Osteocyte (in vitro differentiated cells): ENCODE measurements around the gene CEP55. TPM values are rescaled to one million over a fixed set of nuclear protein-coding genes. Genes with fewer than 3 reads are reported as not detected.
"Not testable (repeated sequence)": the region's sequence is repeated elsewhere in the genome, so short reads cannot be mapped to it uniquely, and the experiment has no call there.

Experiments
- DNase-seq: peaks from one replicate; pipeline ENCODE4 v3.0.0; 2021; ENCODE audit warnings: mixed read lengths; ENCODE audit not compliant: unreplicated experiment; ENCODE audit errors: extremely low spot score
- H3K27ac Mint-ChIP-seq: one replicate; pipeline ENCODE4 v1.8.0; 2021; ENCODE audit warnings: mild to moderate bottlenecking, mixed read lengths; ENCODE audit not compliant: unreplicated experiment
- H3K27me3 Mint-ChIP-seq: one replicate; pipeline ENCODE4 v1.8.0; 2021; ENCODE audit warnings: mixed read lengths; ENCODE audit not compliant: unreplicated experiment
- H3K36me3 Mint-ChIP-seq: one replicate; pipeline ENCODE4 v1.8.0; 2021; ENCODE audit warnings: mixed read lengths; ENCODE audit not compliant: unreplicated experiment
- H3K4me1 Mint-ChIP-seq: one replicate; pipeline ENCODE4 v1.8.0; 2021; ENCODE audit warnings: mixed read lengths; ENCODE audit not compliant: unreplicated experiment
- H3K4me3 Mint-ChIP-seq: one replicate; pipeline ENCODE4 v1.8.0; 2021; ENCODE audit warnings: mild to moderate bottlenecking, moderate library complexity, mixed read lengths; ENCODE audit not compliant: unreplicated experiment
- H3K9me3 Mint-ChIP-seq: one replicate; pipeline ENCODE4 v1.8.0; 2021; ENCODE audit warnings: mixed read lengths; ENCODE audit not compliant: unreplicated experiment
- total RNA-seq: library from RNA; stranded (reverse); gene quantifications from 2 replicates; pipeline ENCODE4 v1.2.1, GENCODE V29; 2021
- TF ChIP-seq, protein P1 (sequence below): fragments of 200-600 bp; sonication (generic); IDR thresholded peaks from 2 replicates; pipeline ENCODE4 v1.5.0; 2021; ENCODE audit warnings: antibody characterized with exemption, mild to moderate bottlenecking, moderate library complexity

The CEP55 gene
- total RNA-seq, 1 donor from 2014 or later: 9.5 TPM

GRCh38 chr10:93542358-93542791, 46.0 kb downstream of the CEP55 start:
- DNase-seq: no peak
- Mint-ChIP-seq H3K4me3 (peak overlapping the region; percentile 23), H3K27ac (no peak overlapping the region), H3K27me3 (peaks cover 15% of the 10 kb centered on the region), H3K36me3 (peaks cover under 1% of the 10 kb centered on the region), H3K9me3 (no peaks in the 10 kb centered on the region), H3K4me1 (peaks cover 9% of the 10 kb centered on the region)
- TF ChIP-seq, protein P1, sequence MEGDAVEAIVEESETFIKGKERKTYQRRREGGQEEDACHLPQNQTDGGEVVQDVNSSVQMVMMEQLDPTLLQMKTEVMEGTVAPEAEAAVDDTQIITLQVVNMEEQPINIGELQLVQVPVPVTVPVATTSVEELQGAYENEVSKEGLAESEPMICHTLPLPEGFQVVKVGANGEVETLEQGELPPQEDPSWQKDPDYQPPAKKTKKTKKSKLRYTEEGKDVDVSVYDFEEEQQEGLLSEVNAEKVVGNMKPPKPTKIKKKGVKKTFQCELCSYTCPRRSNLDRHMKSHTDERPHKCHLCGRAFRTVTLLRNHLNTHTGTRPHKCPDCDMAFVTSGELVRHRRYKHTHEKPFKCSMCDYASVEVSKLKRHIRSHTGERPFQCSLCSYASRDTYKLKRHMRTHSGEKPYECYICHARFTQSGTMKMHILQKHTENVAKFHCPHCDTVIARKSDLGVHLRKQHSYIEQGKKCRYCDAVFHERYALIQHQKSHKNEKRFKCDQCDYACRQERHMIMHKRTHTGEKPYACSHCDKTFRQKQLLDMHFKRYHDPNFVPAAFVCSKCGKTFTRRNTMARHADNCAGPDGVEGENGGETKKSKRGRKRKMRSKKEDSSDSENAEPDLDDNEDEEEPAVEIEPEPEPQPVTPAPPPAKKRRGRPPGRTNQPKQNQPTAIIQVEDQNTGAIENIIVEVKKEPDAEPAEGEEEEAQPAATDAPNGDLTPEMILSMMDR: no peak

GRCh38 chr10:93546995-93547394, 50.6 kb downstream of the CEP55 start:
- DNase-seq, H3K27me3 Mint-ChIP-seq, H3K4me3 Mint-ChIP-seq, H3K9me3 Mint-ChIP-seq, H3K27ac Mint-ChIP-seq, H3K36me3 Mint-ChIP-seq: not testable (repeated sequence)
- H3K4me1 Mint-ChIP-seq: peaks cover 20% of the 10 kb centered on the region

GRCh38 chr10:93547522-93547921, 51.1 kb downstream of the CEP55 start:
- peaks cover 15% of the 10 kb centered on the region for H3K4me1 Mint-ChIP-seq

GRCh38 chr10:93548376-93549071, 52.1 kb downstream of the CEP55 start:
- H3K27ac Mint-ChIP-seq: peak overlapping the region; percentile 50

More at GRCh38 chr10:93547522-93547921, 51.1 kb downstream of the CEP55 start:
- Mint-ChIP-seq H3K36me3 (no peaks in the 10 kb centered on the region), H3K4me3 (no peak overlapping the region), H3K27ac (no peak overlapping the region), H3K27me3 (no peaks in the 10 kb centered on the region), H3K9me3 (no peaks in the 10 kb centered on the region)
- DNase-seq: no peak
- TF ChIP-seq, protein P1: no peak

DNA sequence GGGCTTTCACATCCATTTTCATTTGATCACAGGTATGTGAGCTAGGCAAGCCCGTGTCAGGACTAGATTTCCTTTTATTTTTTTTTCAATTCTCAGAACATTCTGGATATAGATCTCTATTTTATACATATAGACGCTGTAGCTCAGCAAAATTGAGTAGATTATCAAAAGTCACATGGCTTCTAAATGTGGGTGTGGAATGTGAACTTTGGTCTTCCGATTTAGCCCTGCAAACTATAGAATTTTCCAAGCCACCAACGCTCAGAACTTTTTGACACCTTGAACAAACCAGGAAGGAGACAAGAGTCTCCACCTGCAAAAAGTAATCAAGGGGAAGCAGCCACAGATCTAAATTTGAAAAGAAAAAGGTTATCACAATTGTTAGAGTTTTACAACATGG, 54.2 kb downstream of the CEP55 start:
- H3K36me3 Mint-ChIP-seq: no peaks in the 10 kb centered on the region
- H3K4me1 Mint-ChIP-seq: peaks cover 20% of the 10 kb centered on the region
- H3K27me3 Mint-ChIP-seq: no peaks in the 10 kb centered on the region
- no peak overlapping the region for H3K4me3 Mint-ChIP-seq
- no peak for DNase-seq
- no peaks in the 10 kb centered on the region for H3K9me3 Mint-ChIP-seq
- TF ChIP-seq, protein P1: no peak
- no peak overlapping the region for H3K27ac Mint-ChIP-seq

More at GRCh38 chr10:93548376-93549071, 52.1 kb downstream of the CEP55 start:
- Mint-ChIP-seq H3K4me1 (peaks cover 14% of the 10 kb centered on the region), H3K9me3 (no peaks in the 10 kb centered on the region), H3K4me3 (no peak overlapping the region), H3K36me3 (no peaks in the 10 kb centered on the region), H3K27me3 (no peaks in the 10 kb centered on the region)
- TF ChIP-seq, protein P1: no peak
- DNase-seq: no peak
